ENCODE measurements around the gene MTCL1.

Gene MTCL1

GRCh38 chr18:8705238-8705960 lies at the start of gene MTCL1:
TSS of gene MTCL1 (plus strand) at chr18:8705556. CDS start at chr18:8705661, 105 bp downstream.
- peaks cover 39% of the 10 kb centered on the region for H3K27me3 Mint-ChIP-seq
- H3K9me3 Mint-ChIP-seq, result no peaks in the 10 kb centered on the region
- no peak within 1 kb of the TSS for H3K27ac Mint-ChIP-seq
- no peaks in the 10 kb centered on the region for H3K36me3 Mint-ChIP-seq
- peaks cover 16% of the 10 kb centered on the region for H3K4me1 Mint-ChIP-seq
- H3K4me3 Mint-ChIP-seq, result peak within 1 kb of the TSS; percentile 93

GRCh38 chr18:8656232-8656631 lies 49.1 kb upstream of the MTCL1 start:
- H3K4me3 Mint-ChIP-seq, result no peak overlapping the region
- peaks cover 6% of the 10 kb centered on the region for H3K27me3 Mint-ChIP-seq
- H3K4me1 Mint-ChIP-seq, result peaks cover 4% of the 10 kb centered on the region
- H3K36me3 Mint-ChIP-seq, result no peaks in the 10 kb centered on the region
- H3K27ac Mint-ChIP-seq, result no peak overlapping the region
- no peaks in the 10 kb centered on the region for H3K9me3 Mint-ChIP-seq

- Mint-ChIP-seq H3K27ac (no peak overlapping the region), H3K4me3 (no peak overlapping the region), H3K27me3 (peaks cover 3% of the 10 kb centered on the region), H3K4me1 (peaks cover 4% of the 10 kb centered on the region), H3K36me3 (no peaks in the 10 kb centered on the region), H3K9me3 (no peaks in the 10 kb centered on the region)
These were observed 48.1 kb upstream of the MTCL1 start for GRCh38 chr18:8657050-8657820.

GRCh38 chr18:8657873-8658470 lies 47.4 kb upstream of the MTCL1 start:
- no peaks in the 10 kb centered on the region for H3K9me3 Mint-ChIP-seq
- no peak overlapping the region for H3K27ac Mint-ChIP-seq
- no peak overlapping the region for H3K4me3 Mint-ChIP-seq
- peaks cover 4% of the 10 kb centered on the region for H3K4me1 Mint-ChIP-seq
- no peaks in the 10 kb centered on the region for H3K36me3 Mint-ChIP-seq
- peaks cover 4% of the 10 kb centered on the region for H3K27me3 Mint-ChIP-seq

GRCh38 chr18:8658858-8659485 lies 46.4 kb upstream of the MTCL1 start:
- H3K4me1 Mint-ChIP-seq, result peaks cover 4% of the 10 kb centered on the region
- peaks cover 2% of the 10 kb centered on the region for H3K27me3 Mint-ChIP-seq
- H3K4me3 Mint-ChIP-seq, result no peak overlapping the region
- no peak overlapping the region for H3K27ac Mint-ChIP-seq
- H3K36me3 Mint-ChIP-seq, result peaks cover 1% of the 10 kb centered on the region
- no peaks in the 10 kb centered on the region for H3K9me3 Mint-ChIP-seq

- Mint-ChIP-seq H3K36me3 (peaks cover 1% of the 10 kb centered on the region), H3K4me3 (no peak overlapping the region), H3K27me3 (peaks cover 2% of the 10 kb centered on the region), H3K9me3 (no peaks in the 10 kb centered on the region), H3K4me1 (peaks cover 4% of the 10 kb centered on the region), H3K27ac (no peak overlapping the region)
These were observed 45.6 kb upstream of the MTCL1 start for GRCh38 chr18:8659609-8660242.

- peaks cover 1% of the 10 kb centered on the region for H3K36me3 Mint-ChIP-seq
- H3K4me1 Mint-ChIP-seq, result peaks cover 4% of the 10 kb centered on the region
- no peak overlapping the region for H3K4me3 Mint-ChIP-seq
- no peak overlapping the region for H3K27ac Mint-ChIP-seq
- peaks cover 2% of the 10 kb centered on the region for H3K27me3 Mint-ChIP-seq
- no peaks in the 10 kb centered on the region for H3K9me3 Mint-ChIP-seq
These were observed 45.0 kb upstream of the MTCL1 start for GRCh38 chr18:8660316-8660715.

- peaks cover 2% of the 10 kb centered on the region for H3K27me3 Mint-ChIP-seq
- no peak overlapping the region for H3K27ac Mint-ChIP-seq
- peaks cover 4% of the 10 kb centered on the region for H3K4me1 Mint-ChIP-seq
- H3K4me3 Mint-ChIP-seq, result no peak overlapping the region
- H3K36me3 Mint-ChIP-seq, result peaks cover 1% of the 10 kb centered on the region
- H3K9me3 Mint-ChIP-seq, result no peaks in the 10 kb centered on the region
These were observed 43.4 kb upstream of the MTCL1 start for GRCh38 chr18:8661754-8662559.

GRCh38 chr18:8662560-8663255 lies 42.6 kb upstream of the MTCL1 start:
- Mint-ChIP-seq H3K36me3 (peaks cover 1% of the 10 kb centered on the region), H3K4me1 (peaks cover 4% of the 10 kb centered on the region), H3K9me3 (no peaks in the 10 kb centered on the region), H3K27me3 (peaks cover 2% of the 10 kb centered on the region), H3K27ac (peak overlapping the region; percentile 75), H3K4me3 (no peak overlapping the region)

GRCh38 chr18:8667846-8668245 lies 37.5 kb upstream of the MTCL1 start:
- no peaks in the 10 kb centered on the region for H3K9me3 Mint-ChIP-seq
- H3K36me3 Mint-ChIP-seq, result peaks cover 1% of the 10 kb centered on the region
- no peak overlapping the region for H3K27ac Mint-ChIP-seq
- H3K27me3 Mint-ChIP-seq, result peaks cover 2% of the 10 kb centered on the region
- no peaks in the 10 kb centered on the region for H3K4me1 Mint-ChIP-seq
- H3K4me3 Mint-ChIP-seq, result no peak overlapping the region

- no peaks in the 10 kb centered on the region for H3K9me3 Mint-ChIP-seq
- no peaks in the 10 kb centered on the region for H3K27me3 Mint-ChIP-seq
- H3K4me1 Mint-ChIP-seq, result no peaks in the 10 kb centered on the region
- H3K4me3 Mint-ChIP-seq, result no peak overlapping the region
- H3K27ac Mint-ChIP-seq, result no peak overlapping the region
- H3K36me3 Mint-ChIP-seq, result peaks cover 1% of the 10 kb centered on the region
These were observed 37.0 kb upstream of the MTCL1 start for GRCh38 chr18:8668381-8668780.

GRCh38 chr18:8669571-8669970 lies 35.8 kb upstream of the MTCL1 start:
- no peaks in the 10 kb centered on the region for H3K36me3 Mint-ChIP-seq
- no peaks in the 10 kb centered on the region for H3K9me3 Mint-ChIP-seq
- H3K27ac Mint-ChIP-seq, result no peak overlapping the region
- H3K4me1 Mint-ChIP-seq, result no peaks in the 10 kb centered on the region
- H3K27me3 Mint-ChIP-seq, result no peaks in the 10 kb centered on the region
- H3K4me3 Mint-ChIP-seq, result no peak overlapping the region

GRCh38 chr18:8673256-8674209 lies 31.8 kb upstream of the MTCL1 start:
- no peak overlapping the region for H3K27ac Mint-ChIP-seq
- H3K27me3 Mint-ChIP-seq, result no peaks in the 10 kb centered on the region
- H3K36me3 Mint-ChIP-seq, result no peaks in the 10 kb centered on the region
- no peak overlapping the region for H3K4me3 Mint-ChIP-seq
- no peaks in the 10 kb centered on the region for H3K9me3 Mint-ChIP-seq
- no peaks in the 10 kb centered on the region for H3K4me1 Mint-ChIP-seq
